ENCODE data around the gene HYAL3.
"Not testable (repeated sequence)": the region's sequence is repeated elsewhere in the genome, so short reads cannot be mapped to it uniquely, and the experiment has no call there.

HYAL3 gene

DNA sequence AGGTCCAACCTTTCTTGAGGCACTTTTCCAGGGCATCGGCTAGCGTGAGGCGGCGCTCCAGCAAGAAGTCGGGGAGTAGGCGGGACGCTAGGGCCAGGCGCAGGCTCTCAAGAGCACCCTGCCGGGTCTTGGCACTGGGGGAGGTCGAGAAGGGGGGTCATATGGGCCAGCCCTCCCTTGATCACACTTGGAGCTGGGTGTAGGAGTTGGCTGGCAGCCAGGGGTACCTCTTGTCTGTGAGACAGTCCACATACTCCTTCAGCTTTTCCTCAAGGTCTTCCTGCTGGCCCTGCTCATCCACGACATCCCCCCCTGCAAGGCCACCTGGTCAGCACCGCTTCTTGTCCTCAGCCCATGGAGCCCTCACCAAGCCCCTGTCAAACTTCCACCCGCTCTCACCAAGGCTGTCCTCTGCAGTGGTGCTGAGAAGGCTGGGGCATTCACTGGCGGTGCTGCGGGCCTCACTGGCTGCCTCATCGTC, 9.0 kb downstream of the HYAL3 start:
- DNase-seq (ENCODE audit: low spot score): no peak

DNA sequence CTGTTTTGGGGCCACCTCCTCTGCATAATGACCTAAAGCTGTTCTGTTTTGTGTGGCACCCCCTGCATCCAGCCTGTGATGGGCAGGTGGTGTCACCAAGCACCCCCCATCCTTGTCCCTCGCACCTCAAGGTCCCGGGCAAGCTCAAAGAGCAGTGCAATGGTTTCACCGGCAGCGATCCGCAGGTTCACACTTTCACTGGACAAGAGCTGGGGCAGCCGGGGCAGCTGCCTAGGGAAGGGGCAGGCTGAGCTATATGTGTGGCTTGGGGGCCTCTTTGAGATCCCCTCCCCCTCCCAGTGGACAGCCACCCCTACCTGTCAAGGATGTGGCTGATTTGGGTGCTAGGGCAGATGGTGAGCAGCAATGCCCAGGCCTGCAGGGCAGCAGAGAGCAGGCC, 10.1 kb downstream of the HYAL3 start:
- no peak for DNase-seq (ENCODE audit: low spot score)

DNA sequence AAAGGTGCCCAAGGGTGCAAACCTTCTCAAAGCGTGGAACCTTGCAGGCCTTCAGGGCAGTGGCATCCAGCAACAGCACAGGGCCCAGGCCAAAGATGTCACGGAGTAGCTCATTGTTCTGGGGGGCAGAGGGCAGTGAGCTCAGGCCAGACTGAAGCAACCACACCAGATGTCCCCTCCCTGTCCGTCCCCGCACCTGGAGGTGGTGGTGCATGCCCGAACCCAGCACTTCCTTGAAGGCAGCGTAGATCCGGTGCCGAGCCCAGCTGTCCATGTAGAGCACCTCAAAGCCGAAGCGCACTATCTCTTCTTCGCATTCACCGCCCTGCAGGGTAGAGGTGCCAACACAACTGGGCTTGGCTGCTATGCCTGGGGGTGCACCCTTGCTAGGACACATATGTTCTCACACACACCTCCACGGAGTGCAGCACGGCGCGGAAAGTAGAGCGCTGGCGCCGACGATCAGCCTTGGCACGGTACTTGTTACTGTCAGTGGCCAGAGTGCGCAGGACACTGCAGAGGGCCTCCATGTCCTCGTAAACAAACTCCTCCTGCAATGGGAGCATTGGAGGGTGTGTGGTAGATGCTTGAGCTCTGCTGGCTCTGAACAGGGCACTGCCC, 10.7 kb downstream of the HYAL3 start:
- DNase-seq (ENCODE audit: low spot score): no peak

DNA sequence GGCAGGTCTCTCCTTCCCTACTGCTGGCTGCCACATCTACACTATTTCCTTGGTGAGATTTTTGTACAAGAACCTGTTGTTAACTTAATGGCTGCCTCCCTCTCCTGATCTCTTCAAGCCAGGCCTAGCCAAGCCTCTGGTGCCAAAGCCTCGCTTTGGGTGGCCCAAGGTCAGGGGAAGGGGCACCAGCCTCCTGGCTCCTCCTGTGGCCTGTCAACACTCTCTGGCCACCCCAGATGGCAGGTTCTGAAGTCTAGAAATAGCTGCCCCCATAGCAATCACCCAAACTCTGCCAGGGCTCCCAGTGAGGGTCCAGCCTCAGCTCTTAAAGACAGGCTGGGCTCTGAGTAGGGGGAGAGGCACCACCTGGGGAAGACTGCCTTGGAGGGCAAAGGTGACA, 11.9 kb downstream of the HYAL3 start:
- DNase-seq (ENCODE audit: low spot score): no peak

DNA sequence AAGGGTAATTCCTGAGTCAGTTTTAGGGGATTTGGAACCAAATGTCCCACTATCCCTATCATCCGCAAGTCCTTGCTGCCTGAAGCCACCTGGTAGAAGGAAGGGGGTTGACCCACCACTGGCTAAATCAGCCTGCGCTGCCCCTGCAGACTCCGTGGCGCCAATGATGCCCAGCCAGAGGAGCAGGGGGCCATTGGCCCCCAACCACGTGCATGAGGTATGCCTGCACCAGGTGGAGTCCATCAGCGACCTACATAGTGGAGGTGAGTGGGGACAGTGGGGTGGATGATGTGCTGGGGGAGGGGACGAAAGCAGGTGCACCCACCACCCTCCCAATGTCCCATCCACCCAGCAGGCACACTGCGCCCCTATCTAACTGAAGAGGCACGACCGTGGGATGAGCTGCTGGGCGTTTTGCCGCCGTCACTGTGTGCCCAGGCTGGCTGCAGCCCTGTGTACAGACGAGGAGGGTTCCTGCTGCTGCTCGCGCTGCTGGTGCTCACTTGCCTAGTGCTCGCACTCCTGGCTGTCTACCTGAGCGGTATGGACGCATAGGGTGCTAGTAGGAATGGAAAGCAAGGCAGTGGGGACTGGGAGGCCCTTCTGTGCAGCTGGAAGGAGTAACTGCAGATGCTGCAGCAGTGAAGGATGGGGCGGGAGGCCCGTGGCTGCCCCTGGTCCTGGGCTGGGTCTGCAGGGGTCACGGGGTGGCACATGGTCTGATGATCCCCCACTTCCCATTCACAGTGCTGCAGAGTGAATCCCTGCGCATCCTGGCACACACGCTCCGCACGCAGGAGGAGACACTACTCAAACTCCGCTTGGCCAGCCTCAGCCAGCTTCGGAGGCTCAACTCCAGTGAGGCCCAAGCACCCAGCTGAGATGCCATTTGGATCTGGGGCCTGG, 12.6 kb downstream of the HYAL3 start:
- no peak for DNase-seq (ENCODE audit: low spot score)

DNA sequence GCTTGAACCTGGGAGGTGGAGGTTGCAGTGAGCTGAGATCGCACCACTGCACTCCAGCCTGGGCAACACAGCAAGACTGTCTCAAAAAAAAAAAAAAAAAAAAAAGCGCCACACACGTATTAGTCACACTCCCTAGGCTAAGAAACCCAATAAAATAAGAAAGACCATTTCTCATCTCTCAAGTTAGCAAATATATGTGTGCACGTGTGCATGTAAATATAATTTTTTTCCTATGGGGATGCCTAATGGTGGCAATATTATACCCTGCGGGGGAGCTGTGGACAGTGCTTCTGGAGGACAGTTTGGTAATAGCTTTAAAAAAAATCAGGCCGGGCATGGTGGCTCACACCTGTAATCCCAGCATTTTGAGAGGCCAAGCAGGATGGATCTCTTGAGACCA, 15.1 kb downstream of the HYAL3 start:
- DNase-seq (ENCODE audit: low spot score): not testable (repeated sequence)

DNA sequence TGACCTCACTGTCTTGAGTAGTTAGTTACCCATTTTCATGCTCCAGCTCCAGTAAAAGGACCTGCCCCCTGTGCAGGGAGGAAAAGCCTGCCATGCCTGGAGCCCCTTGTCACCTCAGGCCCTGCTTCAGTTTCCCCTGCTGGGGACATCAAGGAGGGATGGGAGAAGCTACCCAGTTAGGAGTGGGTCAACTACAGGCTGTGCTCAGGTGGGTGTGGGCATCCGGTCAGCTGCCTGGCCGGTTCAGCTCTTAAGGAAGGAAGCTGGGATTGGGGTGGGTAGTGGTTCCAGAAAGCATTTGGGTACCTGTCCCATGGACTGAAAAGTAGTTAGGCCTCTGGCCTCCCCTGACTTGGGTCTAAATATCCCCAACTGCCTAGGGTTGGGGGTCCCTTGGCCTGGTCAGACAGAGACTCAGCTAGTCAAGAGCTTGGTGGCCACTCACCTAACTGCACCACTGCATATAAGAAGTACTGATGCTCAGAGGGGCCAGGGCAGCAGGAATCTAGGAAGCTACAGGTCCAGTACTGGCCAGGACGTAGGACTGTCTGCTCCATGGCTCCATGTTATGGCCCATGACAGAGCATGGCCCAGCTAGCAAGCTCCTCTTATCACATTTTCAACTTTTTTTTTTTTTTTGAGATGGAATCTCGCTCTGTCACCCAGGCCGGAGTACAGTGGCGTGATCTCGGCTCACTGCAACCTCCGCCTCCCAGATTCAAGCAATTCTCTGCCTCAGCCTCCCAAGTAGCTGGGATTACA, 19.8 kb downstream of the HYAL3 start:
- DNase-seq (ENCODE audit: low spot score): no peak

DNA sequence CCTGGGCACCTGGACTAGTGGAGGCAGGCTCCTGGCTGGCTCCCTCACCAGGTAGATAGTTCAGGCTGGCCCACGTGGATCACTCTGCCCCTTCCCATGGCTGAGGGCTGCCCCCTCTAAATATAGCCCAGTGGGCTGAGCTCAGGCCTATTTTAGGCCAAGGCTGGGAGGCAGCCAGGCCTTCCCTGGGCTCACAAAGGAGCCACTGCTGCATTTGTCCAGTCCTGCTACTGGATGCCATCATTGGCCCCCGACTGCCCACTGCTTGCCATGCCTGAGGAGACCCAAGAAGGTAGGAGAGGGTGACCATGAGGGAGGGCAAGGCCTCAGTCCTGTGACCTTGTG, 20.4 kb downstream of the HYAL3 start, which contains the start of gene LSMEM2:
LSMEM2 (plus strand) TSS at position 208 of the 345 bp plus-strand sequence; CDS start at position 235, 27 bp downstream.
- DNase-seq (ENCODE audit: low spot score): no peak

DNA sequence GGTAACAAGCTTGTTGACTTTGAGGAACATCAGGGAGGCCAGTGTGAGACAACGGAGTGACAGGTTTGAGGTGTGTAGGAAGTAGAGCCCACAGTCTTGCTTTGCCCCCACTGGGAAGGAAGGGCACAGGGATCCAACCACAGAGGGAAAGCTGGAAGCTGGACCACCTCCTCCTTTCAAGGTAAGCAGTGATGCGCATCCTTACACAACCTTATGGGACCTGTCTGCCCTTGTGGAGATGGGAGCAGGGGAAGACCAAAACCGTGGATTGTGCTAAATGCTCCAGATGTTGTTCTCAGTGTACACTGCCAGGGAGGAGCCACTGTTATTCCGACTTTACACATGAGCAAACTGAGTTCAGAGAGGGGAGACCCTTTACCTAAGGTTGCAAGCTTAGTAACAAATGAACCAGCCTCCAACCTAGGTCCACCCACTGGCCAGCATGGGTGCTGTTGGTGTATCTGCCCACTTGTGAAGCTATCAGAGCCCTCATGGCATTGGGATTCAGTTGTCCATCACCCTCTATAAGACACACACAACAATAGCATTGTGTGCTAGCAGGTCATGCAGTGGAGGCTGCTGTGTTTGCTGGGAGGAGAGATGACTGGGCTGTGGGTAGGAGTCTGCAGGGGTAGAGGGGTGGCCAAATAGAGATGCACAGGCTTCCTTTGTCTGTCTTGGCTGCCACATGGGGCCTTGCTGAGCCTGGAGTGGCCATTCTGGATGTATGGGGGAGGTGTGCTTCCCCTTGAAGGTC, 20.9 kb downstream of the HYAL3 start:
- DNase-seq (ENCODE audit: low spot score): no peak

DNA sequence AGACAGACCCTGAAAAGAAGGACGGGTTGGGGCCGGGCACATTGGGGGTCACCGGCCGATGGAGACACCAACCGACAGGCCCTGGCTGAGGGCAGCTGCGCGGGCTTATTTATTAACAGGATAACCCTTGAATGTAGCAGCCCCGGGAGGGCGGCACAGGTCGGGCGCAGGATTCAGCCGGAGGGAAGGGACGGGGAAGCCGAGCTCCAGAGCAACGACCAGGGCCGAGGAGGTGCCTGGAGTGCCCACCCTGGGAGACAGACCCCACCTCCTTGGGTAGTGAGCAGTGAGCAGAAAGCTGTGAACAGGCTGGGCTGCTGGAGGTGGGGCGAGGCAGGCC, 22.5 kb downstream of the HYAL3 start:
- no peak for DNase-seq (ENCODE audit: low spot score)

DNA sequence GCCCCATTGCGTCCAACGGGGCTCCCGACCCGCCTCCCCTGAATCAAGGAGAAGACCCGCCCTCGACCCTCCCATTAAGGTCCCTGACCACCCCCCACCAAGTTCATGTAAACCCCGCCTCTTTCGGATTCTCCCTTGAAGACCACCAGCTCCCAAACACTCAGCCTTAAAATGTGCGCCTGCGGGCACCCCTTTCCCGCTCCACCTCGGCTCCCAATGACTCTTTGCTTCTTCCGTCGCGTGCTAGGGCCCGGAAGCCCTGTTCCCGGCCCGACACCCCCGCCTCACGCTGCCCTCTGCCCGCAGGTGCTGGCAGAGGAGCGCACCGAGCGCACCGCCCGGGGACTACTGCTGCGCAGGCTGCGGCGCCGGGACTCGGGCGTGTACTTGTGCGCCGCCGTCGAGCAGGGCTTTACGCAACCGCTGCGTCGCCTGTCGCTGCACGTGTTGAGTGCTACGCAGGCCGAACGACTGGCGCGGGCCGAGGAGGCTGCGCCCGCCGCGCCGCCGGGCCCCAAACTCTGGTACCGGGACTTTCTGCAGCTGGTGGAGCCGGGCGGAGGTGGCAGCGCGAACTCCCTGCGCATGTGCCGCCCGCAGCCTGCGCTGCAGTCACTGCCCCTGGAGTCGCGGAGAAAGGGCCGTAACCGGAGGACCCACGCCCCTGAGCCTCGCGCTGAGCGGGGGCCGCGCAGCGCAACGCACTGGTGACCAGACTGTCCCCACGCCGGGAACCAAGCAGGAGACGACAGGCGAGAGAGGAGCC, 23.0 kb downstream of the HYAL3 start:
- no peak for DNase-seq (ENCODE audit: low spot score)

DNA sequence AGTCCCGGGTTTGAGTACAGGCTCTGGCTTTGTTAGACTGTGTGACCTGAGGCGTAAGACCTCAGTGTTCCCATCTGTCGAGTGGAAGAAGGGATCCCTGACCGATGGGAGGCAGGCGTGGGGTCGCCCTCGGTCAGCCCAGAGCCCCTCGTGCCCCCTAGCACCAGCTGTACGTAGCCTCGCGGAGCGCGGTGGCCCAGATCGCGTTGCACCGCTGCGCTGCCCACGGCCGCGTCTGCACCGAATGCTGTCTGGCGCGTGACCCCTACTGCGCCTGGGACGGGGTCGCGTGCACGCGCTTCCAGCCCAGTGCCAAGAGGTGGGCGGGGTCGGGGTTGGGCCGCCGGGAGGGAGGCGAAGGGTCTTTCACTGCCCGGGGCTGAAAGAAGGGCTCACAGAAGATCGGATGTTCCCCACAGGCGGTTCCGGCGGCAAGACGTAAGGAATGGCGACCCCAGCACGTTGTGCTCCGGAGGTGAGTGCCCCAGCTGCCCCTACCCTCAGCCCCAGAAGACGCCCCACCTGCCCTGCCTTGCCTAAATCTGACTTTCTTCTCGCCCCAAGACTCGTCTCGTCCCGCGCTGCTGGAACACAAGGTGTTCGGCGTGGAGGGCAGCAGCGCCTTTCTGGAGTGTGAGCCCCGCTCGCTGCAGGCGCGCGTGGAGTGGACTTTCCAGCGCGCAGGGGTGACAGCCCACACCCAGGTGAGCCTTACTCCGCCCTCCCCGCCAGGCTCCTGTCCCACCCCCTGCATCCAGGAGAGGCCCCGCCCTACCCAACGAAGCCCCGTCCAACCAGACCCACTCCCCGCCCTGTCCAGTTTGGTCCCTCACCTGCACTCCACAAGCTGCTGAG, 23.8 kb downstream of the HYAL3 start:
- DNase-seq (ENCODE audit: low spot score): no peak

DNA sequence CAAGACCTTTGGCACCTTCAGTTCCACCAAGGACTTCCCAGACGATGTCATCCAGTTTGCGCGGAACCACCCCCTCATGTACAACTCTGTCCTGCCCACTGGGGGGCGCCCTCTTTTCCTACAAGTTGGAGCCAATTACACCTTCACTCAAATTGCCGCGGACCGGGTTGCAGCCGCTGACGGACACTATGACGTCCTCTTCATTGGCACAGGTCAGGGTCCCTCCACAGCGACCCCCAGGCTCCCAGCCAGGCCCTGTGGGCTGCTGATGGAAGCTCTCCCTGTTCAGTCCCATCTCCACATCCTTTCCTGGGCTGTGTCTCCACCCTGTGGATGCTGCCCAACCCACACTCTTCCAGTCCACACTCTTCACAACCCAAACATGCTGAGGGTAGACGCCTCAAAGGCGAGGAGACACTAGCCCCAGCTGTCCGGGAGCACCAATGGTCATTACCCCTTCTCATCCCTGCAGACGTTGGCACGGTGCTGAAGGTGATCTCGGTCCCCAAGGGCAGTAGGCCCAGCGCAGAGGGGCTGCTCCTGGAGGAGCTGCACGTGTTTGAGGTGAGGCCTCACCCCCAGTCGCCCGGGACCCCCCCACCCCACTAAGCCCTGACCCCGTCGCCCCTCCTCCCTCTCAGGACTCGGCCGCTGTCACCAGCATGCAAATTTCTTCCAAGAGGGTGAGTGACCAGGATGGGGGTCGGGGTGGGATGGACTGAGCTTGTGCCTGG, 24.7 kb downstream of the HYAL3 start:
- no peak for DNase-seq (ENCODE audit: low spot score)

DNA sequence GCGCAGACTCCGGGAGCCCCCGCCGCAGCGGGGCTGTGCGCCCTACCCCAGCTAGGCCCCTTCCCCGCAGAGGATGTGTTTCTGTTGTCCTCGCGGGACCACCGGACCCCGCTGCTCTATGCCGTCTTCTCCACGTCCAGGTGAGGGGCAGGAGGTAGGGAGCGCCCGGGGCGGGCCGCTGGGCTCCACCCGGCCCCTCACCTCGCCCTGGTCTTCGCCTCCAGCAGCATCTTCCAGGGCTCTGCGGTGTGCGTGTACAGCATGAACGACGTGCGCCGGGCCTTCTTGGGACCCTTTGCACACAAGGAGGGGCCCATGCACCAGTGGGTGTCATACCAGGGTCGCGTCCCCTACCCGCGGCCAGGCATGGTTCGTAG, 25.5 kb downstream of the HYAL3 start:
- DNase-seq (ENCODE audit: low spot score): no peak

DNA sequence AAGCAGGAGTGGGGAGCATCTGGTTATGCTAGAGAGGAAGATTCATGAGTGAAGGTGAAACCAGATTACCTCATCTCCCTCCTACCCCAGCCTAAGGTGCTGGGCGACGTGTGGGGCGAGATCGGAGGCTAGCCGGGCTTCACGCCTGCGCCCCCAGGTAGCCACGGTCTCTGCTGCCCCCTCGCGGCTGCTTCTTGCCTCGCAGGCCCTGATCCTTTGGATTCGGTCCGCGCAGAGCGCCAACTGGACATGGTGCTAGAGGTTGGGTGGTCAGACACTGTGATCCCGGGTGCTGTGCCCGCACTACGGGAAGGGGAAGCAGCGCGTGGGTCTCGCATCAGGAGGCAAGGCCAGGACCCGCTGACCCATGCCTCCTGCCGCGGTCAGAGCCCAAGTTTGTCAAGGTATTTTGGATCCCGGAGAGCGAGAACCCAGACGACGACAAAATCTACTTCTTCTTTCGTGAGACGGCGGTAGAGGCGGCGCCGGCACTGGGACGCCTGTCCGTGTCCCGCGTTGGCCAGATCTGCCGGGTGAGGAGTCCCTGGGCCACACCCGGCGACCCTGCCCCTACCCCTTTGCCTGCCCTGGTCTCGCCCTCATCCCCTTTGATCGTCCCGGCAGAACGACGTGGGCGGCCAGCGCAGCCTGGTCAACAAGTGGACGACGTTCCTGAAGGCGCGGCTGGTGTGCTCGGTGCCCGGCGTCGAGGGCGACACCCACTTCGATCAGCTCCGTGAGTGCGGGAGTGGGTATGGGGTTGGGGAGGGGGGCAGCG, 26.1 kb downstream of the HYAL3 start:
- peak; percentile 90 for DNase-seq (ENCODE audit: low spot score)

DNA sequence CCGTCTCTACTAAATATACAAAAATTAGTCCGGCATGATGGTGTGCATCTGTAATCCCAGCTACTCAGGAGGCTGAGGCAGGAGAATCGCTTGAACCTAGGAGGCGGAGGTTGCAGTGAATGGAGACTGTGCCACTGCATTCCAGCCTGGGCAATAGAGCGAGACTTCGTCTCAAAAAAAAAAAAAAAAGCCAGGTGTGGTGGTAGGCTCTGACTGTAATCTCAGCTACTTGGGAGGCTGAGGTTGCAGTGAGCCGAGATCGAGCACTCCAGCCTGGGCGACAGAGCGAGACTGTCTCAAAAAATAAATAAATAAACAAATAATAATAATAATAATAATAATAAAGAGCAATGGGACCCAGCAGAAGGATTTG, 26.7 kb downstream of the HYAL3 start:
- DNase-seq (ENCODE audit: low spot score): not testable (repeated sequence)

DNA sequence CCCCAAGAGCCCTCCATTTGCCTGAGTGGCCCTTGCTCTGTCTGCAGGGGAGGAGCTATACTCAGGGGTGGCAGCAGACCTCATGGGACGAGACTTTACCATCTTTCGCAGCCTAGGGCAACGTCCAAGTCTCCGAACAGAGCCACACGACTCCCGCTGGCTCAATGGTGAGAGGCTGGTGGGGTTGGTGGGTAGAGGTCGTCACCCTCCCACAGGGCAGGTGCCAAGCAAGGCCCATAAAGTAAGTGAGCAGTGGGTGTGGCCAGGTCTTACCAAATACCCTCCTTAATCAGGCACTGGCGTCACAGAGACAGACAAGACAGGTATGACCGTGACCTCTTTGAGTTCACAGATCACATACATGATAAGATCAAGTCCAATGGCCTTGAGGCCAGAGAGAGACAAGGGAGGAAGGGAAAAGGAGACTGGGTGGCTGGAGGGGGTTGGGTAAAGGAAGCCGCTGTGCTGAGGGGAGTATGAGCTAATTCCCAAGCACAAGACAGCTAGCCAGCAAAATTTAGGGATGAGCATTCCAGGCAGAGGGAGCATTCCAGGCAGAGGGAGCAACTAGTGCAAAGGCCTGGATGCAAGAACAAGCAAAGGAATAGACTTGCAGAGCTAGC, 27.8 kb downstream of the HYAL3 start:
- no peak for DNase-seq (ENCODE audit: low spot score)

DNA sequence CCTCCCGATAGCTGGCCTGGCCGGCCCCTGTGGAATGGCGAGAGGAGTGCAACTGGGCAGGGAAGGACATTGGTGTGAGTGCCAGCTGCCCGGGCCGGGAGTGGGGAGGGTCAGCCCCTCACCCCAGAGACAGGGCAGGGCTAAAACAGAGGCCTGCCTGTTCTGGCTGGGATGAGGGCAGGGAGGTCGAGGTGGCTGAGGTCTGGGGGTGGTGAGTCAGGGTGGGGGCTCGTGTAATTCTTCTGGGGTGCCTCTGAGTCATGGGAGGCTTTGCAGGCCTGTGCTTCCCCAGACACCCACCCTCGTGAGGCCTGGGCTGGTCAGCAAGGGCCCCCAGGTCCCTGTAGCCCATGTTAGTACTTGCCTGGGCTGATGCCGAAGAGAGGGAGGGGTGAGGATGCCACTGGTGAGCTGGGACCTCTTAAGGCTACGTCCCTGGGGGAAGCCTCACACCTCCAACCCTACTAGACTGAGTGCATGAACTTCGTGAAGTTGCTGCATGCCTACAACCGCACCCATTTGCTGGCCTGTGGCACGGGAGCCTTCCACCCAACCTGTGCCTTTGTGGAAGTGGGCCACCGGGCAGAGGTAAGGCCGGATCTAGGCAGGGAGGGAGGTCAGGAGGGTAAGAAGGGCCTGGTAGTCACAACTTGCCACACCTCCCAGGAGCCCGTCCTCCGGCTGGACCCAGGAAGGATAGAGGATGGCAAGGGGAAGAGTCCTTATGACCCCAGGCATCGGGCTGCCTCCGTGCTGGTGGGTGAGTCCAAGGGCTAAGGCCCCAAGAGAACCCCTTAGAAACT, 28.6 kb downstream of the HYAL3 start:
- DNase-seq (ENCODE audit: low spot score): no peak

Measured in COLO829 (cell line).